Astrocyte of the spinal cord (primary cell): ENCODE measurements around the gene MPDU1.

Experiments
- DNase-seq: peaks from one replicate; pipeline ENCODE4 v3.0.0; 2011; ENCODE audit warnings: low read depth, low spot score
- H3K4me3 ChIP-seq: 2 replicates; pipeline ENCODE4 v1.5.1; 2011; ENCODE audit warnings: low read depth, mild to moderate bottlenecking, low read length, moderate library complexity
- CTCF ChIP-seq: IDR thresholded peaks from 2 replicates; pipeline ENCODE4 v1.5.1; 2012; ENCODE audit warnings: low read depth, mild to moderate bottlenecking, low read length, inconsistent platforms
- in situ Hi-C: cut with HindIII; loops from 2 replicates; pipeline ENCODE4 v1.10.0; 2017; ENCODE audit warnings: low sequenced_read_pairs

MPDU1 gene

GRCh38 chr17:7570351-7570750, 13.3 kb upstream of the MPDU1 start:
- no peak overlapping the region for H3K4me3 ChIP-seq
- in situ Hi-C loops = no loop called here
- no peak for TF ChIP-seq CTCF
- DNase-seq = no peak

GRCh38 chr17:7572338-7572587, 11.4 kb upstream of the MPDU1 start:
- no peak for TF ChIP-seq CTCF
- no peak for DNase-seq
- H3K4me3 ChIP-seq = peak overlapping the region; percentile 53
- in situ Hi-C loops = no loop called here

- peak; percentile 100 for DNase-seq
Measured at GRCh38 chr17:7572588-7573323, 10.9 kb upstream of the MPDU1 start.

GRCh38 chr17:7573324-7574080, 10.2 kb upstream of the MPDU1 start:
- peak overlapping the region; percentile 82 for H3K4me3 ChIP-seq
- peak; percentile 94 for DNase-seq
- in situ Hi-C loops = no loop called here
- TF ChIP-seq CTCF = no peak

More at GRCh38 chr17:7572588-7573323, 10.9 kb upstream of the MPDU1 start:
- in situ Hi-C loops = no loop called here
- TF ChIP-seq CTCF = no peak
- H3K4me3 ChIP-seq = peak overlapping the region; percentile 82

- no peak for TF ChIP-seq CTCF
- H3K4me3 ChIP-seq = peak overlapping the region; percentile 82
- in situ Hi-C loops = no loop called here
- peak; percentile 16 for DNase-seq
Measured at GRCh38 chr17:7574176-7574953, 9.3 kb upstream of the MPDU1 start.

- H3K4me3 ChIP-seq = peak overlapping the region; percentile 3
- no peak for TF ChIP-seq CTCF
- in situ Hi-C loops = no loop called here
- no peak for DNase-seq
Measured at GRCh38 chr17:7575481-7575883, 8.2 kb upstream of the MPDU1 start.
